Mesothelial cell of epicardium (in vitro differentiated cells): ENCODE data around the gene VHLL. TPM values are rescaled to one million over a fixed set of nuclear protein-coding genes. Genes with fewer than 3 reads are reported as not detected.

Experiments
- DNase-seq, 2 experiments: peaks; one replicate each; pipeline ENCODE4 v3.0.0; 2021; ENCODE audit warnings: low spot score in 2 of 2; ENCODE audit not compliant: unreplicated experiment in 2 of 2
- H3K27ac Mint-ChIP-seq: 2 replicates; pipeline ENCODE4 v1.8.0; 2021; ENCODE audit warnings: mixed read lengths
- H3K27me3 Mint-ChIP-seq: 2 replicates; pipeline ENCODE4 v1.8.0; 2021; ENCODE audit warnings: low read depth, mixed read lengths
- H3K36me3 Mint-ChIP-seq: 2 replicates; pipeline ENCODE4 v1.8.0; 2021; ENCODE audit warnings: mixed read lengths
- H3K4me1 Mint-ChIP-seq: 2 replicates; pipeline ENCODE4 v1.8.0; 2021; ENCODE audit warnings: mixed read lengths
- H3K4me3 Mint-ChIP-seq: 2 replicates; pipeline ENCODE4 v1.8.0; 2021; ENCODE audit warnings: mild to moderate bottlenecking, moderate library complexity, mixed read lengths
- H3K9me3 Mint-ChIP-seq: 2 replicates; pipeline ENCODE4 v1.8.0; 2021; ENCODE audit warnings: mixed read lengths
- CTCF ChIP-seq: fragments of 200-600 bp; sonication (generic); IDR thresholded peaks from one replicate; pipeline ENCODE4 v1.5.0; 2021; ENCODE audit warnings: antibody characterized with exemption; ENCODE audit not compliant: unreplicated experiment
- total RNA-seq: library from RNA; stranded (reverse); gene quantifications from 3 replicates; pipeline ENCODE4 v1.2.1, GENCODE V29; 2021

VHLL gene
- total RNA-seq, 1 donor from 2014 or later: not detected

- Mint-ChIP-seq H3K4me3 (no peak overlapping the region), H3K27ac (no peak overlapping the region), H3K36me3 (peaks cover 50% of the 10 kb centered on the region), H3K4me1 (peaks cover 11% of the 10 kb centered on the region), H3K27me3 (no peaks in the 10 kb centered on the region), H3K9me3 (no peaks in the 10 kb centered on the region)
- DNase-seq: no peak
- no peak for TF ChIP-seq CTCF
Measured at GRCh38 chr1:156276532-156276931, 22.6 kb downstream of the VHLL start.

- Mint-ChIP-seq H3K36me3 (peaks cover 59% of the 10 kb centered on the region), H3K4me1 (no peaks in the 10 kb centered on the region), H3K27ac (no peak overlapping the region), H3K9me3 (no peaks in the 10 kb centered on the region), H3K27me3 (no peaks in the 10 kb centered on the region), H3K4me3 (no peak overlapping the region)
- DNase-seq: no peak
- TF ChIP-seq CTCF: no peak
Measured at GRCh38 chr1:156270314-156270713, 28.8 kb downstream of the VHLL start.

- no peak overlapping the region for H3K4me3 Mint-ChIP-seq
- no peaks in the 10 kb centered on the region for H3K4me1 Mint-ChIP-seq
- DNase-seq: no peak
- TF ChIP-seq CTCF: no peak
- H3K9me3 Mint-ChIP-seq: no peaks in the 10 kb centered on the region
- H3K27ac Mint-ChIP-seq: no peak overlapping the region
- peaks cover 56% of the 10 kb centered on the region for H3K36me3 Mint-ChIP-seq
- no peaks in the 10 kb centered on the region for H3K27me3 Mint-ChIP-seq
Measured at GRCh38 chr1:156268336-156268735, 30.8 kb downstream of the VHLL start.

GRCh38 chr1:156266051-156266450 is 33.1 kb downstream of the VHLL start:
- Mint-ChIP-seq H3K36me3 (peaks cover 55% of the 10 kb centered on the region), H3K27ac (no peak overlapping the region), H3K4me1 (no peaks in the 10 kb centered on the region), H3K9me3 (no peaks in the 10 kb centered on the region), H3K4me3 (no peak overlapping the region), H3K27me3 (no peaks in the 10 kb centered on the region)
- DNase-seq: no peak
- TF ChIP-seq CTCF: no peak

- H3K4me3 Mint-ChIP-seq: no peak overlapping the region
- no peak for TF ChIP-seq CTCF
- no peaks in the 10 kb centered on the region for H3K27me3 Mint-ChIP-seq
Measured at GRCh38 chr1:156263288-156263655, 35.8 kb downstream of the VHLL start.

More at GRCh38 chr1:156263288-156263655, 35.8 kb downstream of the VHLL start:
- no peak overlapping the region for H3K27ac Mint-ChIP-seq
- no peak for DNase-seq
- no peaks in the 10 kb centered on the region for H3K4me1 Mint-ChIP-seq
- no peaks in the 10 kb centered on the region for H3K9me3 Mint-ChIP-seq
- H3K36me3 Mint-ChIP-seq: peaks cover 59% of the 10 kb centered on the region
